Activated naive CD8-positive, alpha-beta T cell treated with anti-CD3 and anti-CD28 coated beads, Interleukin-2, amount 50 U/mL, for 24 hours (primary cell): ENCODE results near the gene MYBPH.

Source experiments
- ATAC-seq: fragments of 150-1000 bp; cut with Tn5 transposase; one replicate; pipeline ENCODE4 v1.10.0; 2021
- DNase-seq: peaks from one replicate; pipeline ENCODE4 v3.0.0; 2021
- H3K27ac Mint-ChIP-seq: one replicate; pipeline ENCODE4 v1.8.0; 2021; ENCODE audit warnings: mild to moderate bottlenecking, mixed read lengths
- H3K27me3 Mint-ChIP-seq: one replicate; pipeline ENCODE4 v1.8.0; 2021; ENCODE audit warnings: mixed read lengths
- H3K36me3 Mint-ChIP-seq: one replicate; pipeline ENCODE4 v1.8.0; 2021; ENCODE audit warnings: low read depth, mixed read lengths
- H3K4me1 Mint-ChIP-seq: one replicate; pipeline ENCODE4 v1.8.0; 2021; ENCODE audit warnings: mixed read lengths
- H3K4me3 Mint-ChIP-seq: one replicate; pipeline ENCODE4 v1.8.0; 2021; ENCODE audit warnings: mild to moderate bottlenecking, moderate library complexity, mixed read lengths
- H3K9me3 Mint-ChIP-seq: one replicate; pipeline ENCODE4 v1.8.0; 2021; ENCODE audit warnings: mixed read lengths

Gene MYBPH

GRCh38 chr1:203146537-203146936, 29.1 kb downstream of the MYBPH start:
- Mint-ChIP-seq H3K4me3 (no peak overlapping the region), H3K27me3 (peaks cover 2% of the 10 kb centered on the region), H3K9me3 (no peaks in the 10 kb centered on the region), H3K4me1 (no peaks in the 10 kb centered on the region), H3K36me3 (no peaks in the 10 kb centered on the region), H3K27ac (no peak overlapping the region)
- no peak for ATAC-seq
- DNase-seq, result no peak

- no peak overlapping the region for H3K27ac Mint-ChIP-seq
- H3K9me3 Mint-ChIP-seq, result no peaks in the 10 kb centered on the region
- no peak overlapping the region for H3K4me3 Mint-ChIP-seq
- H3K27me3 Mint-ChIP-seq, result peaks cover 2% of the 10 kb centered on the region
- no peaks in the 10 kb centered on the region for H3K4me1 Mint-ChIP-seq
- DNase-seq (no peak), ATAC-seq (no peak)
- H3K36me3 Mint-ChIP-seq, result no peaks in the 10 kb centered on the region
Measured at GRCh38 chr1:203146042-203146369, 29.6 kb downstream of the MYBPH start.

GRCh38 chr1:203145321-203146041, 30.1 kb downstream of the MYBPH start:
- Mint-ChIP-seq H3K27ac (no peak overlapping the region), H3K27me3 (peaks cover 2% of the 10 kb centered on the region), H3K36me3 (no peaks in the 10 kb centered on the region), H3K9me3 (no peaks in the 10 kb centered on the region), H3K4me1 (no peaks in the 10 kb centered on the region), H3K4me3 (no peak overlapping the region)
- ATAC-seq (no peak), DNase-seq (no peak)

GRCh38 chr1:203144661-203145060, 31.0 kb downstream of the MYBPH start:
- ATAC-seq (no peak), DNase-seq (no peak)
- peaks cover 2% of the 10 kb centered on the region for H3K27me3 Mint-ChIP-seq
- H3K4me1 Mint-ChIP-seq, result no peaks in the 10 kb centered on the region
- H3K36me3 Mint-ChIP-seq, result no peaks in the 10 kb centered on the region
- no peak overlapping the region for H3K27ac Mint-ChIP-seq
- no peak overlapping the region for H3K4me3 Mint-ChIP-seq
- no peaks in the 10 kb centered on the region for H3K9me3 Mint-ChIP-seq

- Mint-ChIP-seq H3K9me3 (no peaks in the 10 kb centered on the region), H3K27me3 (peaks cover 2% of the 10 kb centered on the region), H3K4me1 (no peaks in the 10 kb centered on the region), H3K36me3 (no peaks in the 10 kb centered on the region), H3K4me3 (no peak overlapping the region), H3K27ac (no peak overlapping the region)
- DNase-seq, result no peak
- no peak for ATAC-seq
Measured at GRCh38 chr1:203143641-203144040, 32.0 kb downstream of the MYBPH start.

- peaks cover 2% of the 10 kb centered on the region for H3K27me3 Mint-ChIP-seq
- H3K27ac Mint-ChIP-seq, result no peak overlapping the region
- no peaks in the 10 kb centered on the region for H3K36me3 Mint-ChIP-seq
- no peaks in the 10 kb centered on the region for H3K4me1 Mint-ChIP-seq
- DNase-seq (no peak), ATAC-seq (no peak)
- H3K9me3 Mint-ChIP-seq, result no peaks in the 10 kb centered on the region
- no peak overlapping the region for H3K4me3 Mint-ChIP-seq
Measured at GRCh38 chr1:203142684-203143408, 32.8 kb downstream of the MYBPH start.

- Mint-ChIP-seq H3K27ac (no peak overlapping the region), H3K36me3 (no peaks in the 10 kb centered on the region), H3K9me3 (no peaks in the 10 kb centered on the region), H3K4me3 (no peak overlapping the region), H3K4me1 (no peaks in the 10 kb centered on the region), H3K27me3 (peaks cover 2% of the 10 kb centered on the region)
- ATAC-seq (no peak), DNase-seq (no peak)
Measured at GRCh38 chr1:203142124-203142523, 33.5 kb downstream of the MYBPH start.

GRCh38 chr1:203140743-203141520, 34.7 kb downstream of the MYBPH start:
- Mint-ChIP-seq H3K4me3 (no peak overlapping the region), H3K4me1 (peaks cover 2% of the 10 kb centered on the region), H3K36me3 (no peaks in the 10 kb centered on the region), H3K27me3 (peaks cover 8% of the 10 kb centered on the region), H3K9me3 (no peaks in the 10 kb centered on the region), H3K27ac (no peak overlapping the region)
- ATAC-seq, result no peak
- DNase-seq, result no peak

GRCh38 chr1:203139976-203140475, 35.6 kb downstream of the MYBPH start:
- DNase-seq, result no peak
- Mint-ChIP-seq H3K4me3 (no peak overlapping the region), H3K27me3 (peaks cover 8% of the 10 kb centered on the region), H3K27ac (no peak overlapping the region), H3K4me1 (peaks cover 4% of the 10 kb centered on the region), H3K9me3 (no peaks in the 10 kb centered on the region), H3K36me3 (no peaks in the 10 kb centered on the region)
- ATAC-seq, result no peak

- peaks cover 4% of the 10 kb centered on the region for H3K4me1 Mint-ChIP-seq
- H3K4me3 Mint-ChIP-seq, result no peak overlapping the region
- DNase-seq (no peak), ATAC-seq (no peak)
- H3K27me3 Mint-ChIP-seq, result peaks cover 6% of the 10 kb centered on the region
- H3K9me3 Mint-ChIP-seq, result no peaks in the 10 kb centered on the region
- no peaks in the 10 kb centered on the region for H3K36me3 Mint-ChIP-seq
- H3K27ac Mint-ChIP-seq, result no peak overlapping the region
Measured at GRCh38 chr1:203138066-203138465, 37.6 kb downstream of the MYBPH start.

GRCh38 chr1:203137324-203137723, 38.3 kb downstream of the MYBPH start:
- DNase-seq (no peak), ATAC-seq (no peak)
- no peak overlapping the region for H3K27ac Mint-ChIP-seq
- peaks cover 6% of the 10 kb centered on the region for H3K27me3 Mint-ChIP-seq
- no peak overlapping the region for H3K4me3 Mint-ChIP-seq
- H3K4me1 Mint-ChIP-seq, result peaks cover 4% of the 10 kb centered on the region
- H3K9me3 Mint-ChIP-seq, result no peaks in the 10 kb centered on the region
- H3K36me3 Mint-ChIP-seq, result no peaks in the 10 kb centered on the region

GRCh38 chr1:203136409-203137042, 39.1 kb downstream of the MYBPH start:
- Mint-ChIP-seq H3K36me3 (no peaks in the 10 kb centered on the region), H3K4me1 (peaks cover 4% of the 10 kb centered on the region), H3K27me3 (peaks cover 6% of the 10 kb centered on the region), H3K9me3 (no peaks in the 10 kb centered on the region), H3K4me3 (no peak overlapping the region), H3K27ac (no peak overlapping the region)
- ATAC-seq, result no peak
- no peak for DNase-seq

- DNase-seq (peak; percentile 5), ATAC-seq (peak; percentile 52)
- Mint-ChIP-seq H3K4me1 (peaks cover 4% of the 10 kb centered on the region), H3K27ac (no peak overlapping the region), H3K27me3 (peaks cover 6% of the 10 kb centered on the region), H3K4me3 (no peak overlapping the region), H3K36me3 (no peaks in the 10 kb centered on the region), H3K9me3 (no peaks in the 10 kb centered on the region)
Measured at GRCh38 chr1:203135636-203136305, 39.9 kb downstream of the MYBPH start.
